Esophagus muscularis mucosa (tissue), 4 donors: Measurements from ENCODE around the gene EPHB2.

ENCODE experiments used
- EP300 ChIP-seq: sonication (generic); formaldehyde crosslinking; IDR thresholded peaks from one replicate; pipeline ENCODE4 v1.6.1; 2017; ENCODE audit warnings: antibody characterized with exemption
- POLR2A ChIP-seq: fragments of 450-650 bp; IDR thresholded peaks from one replicate; pipeline ENCODE4 v1.6.1; 2017; ENCODE audit warnings: antibody characterized with exemption, moderate library complexity, mild to moderate bottlenecking, low read depth
- POLR2AphosphoS5 ChIP-seq, 2 donors: sonication (generic); formaldehyde crosslinking; IDR thresholded peaks; one replicate each; pipeline ENCODE4 v1.6.1; 2017; ENCODE audit warnings: antibody characterized with exemption in 2 of 2
- TF ChIP-seq, protein P1 (sequence below), 3 experiments: fragments of 200-600 bp in 2 of 3; fragments of 450-650 bp in 1 of 3; sonication (generic) in 2 of 3; IDR thresholded peaks; one replicate each; pipeline ENCODE4 v1.5.1; 2017 to 2019; ENCODE audit warnings: antibody characterized with exemption in 3 of 3, mild to moderate bottlenecking in 2 of 3, moderate library complexity in 1 of 3

DNA sequence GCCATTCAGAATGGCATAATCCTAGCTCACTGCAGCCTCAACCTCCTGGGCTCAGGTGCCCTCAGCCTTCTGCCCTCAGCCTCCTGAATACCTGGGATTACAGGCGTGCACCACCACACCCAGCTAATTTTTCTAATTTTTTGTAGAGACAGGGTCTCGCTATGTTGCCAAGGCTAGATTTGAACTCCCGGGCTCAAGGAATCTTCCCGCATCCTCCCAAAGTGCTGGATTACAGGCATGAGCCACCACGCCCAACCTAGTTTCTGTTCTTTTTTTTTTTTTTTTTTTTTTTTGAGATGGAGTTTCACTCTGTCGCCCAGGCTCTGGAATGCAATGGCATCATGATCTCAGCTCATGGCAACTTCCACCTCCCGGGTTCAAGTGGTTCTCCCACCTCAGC, 153.1 kb downstream of the EPHB2 start:
- TF ChIP-seq, protein P1, sequence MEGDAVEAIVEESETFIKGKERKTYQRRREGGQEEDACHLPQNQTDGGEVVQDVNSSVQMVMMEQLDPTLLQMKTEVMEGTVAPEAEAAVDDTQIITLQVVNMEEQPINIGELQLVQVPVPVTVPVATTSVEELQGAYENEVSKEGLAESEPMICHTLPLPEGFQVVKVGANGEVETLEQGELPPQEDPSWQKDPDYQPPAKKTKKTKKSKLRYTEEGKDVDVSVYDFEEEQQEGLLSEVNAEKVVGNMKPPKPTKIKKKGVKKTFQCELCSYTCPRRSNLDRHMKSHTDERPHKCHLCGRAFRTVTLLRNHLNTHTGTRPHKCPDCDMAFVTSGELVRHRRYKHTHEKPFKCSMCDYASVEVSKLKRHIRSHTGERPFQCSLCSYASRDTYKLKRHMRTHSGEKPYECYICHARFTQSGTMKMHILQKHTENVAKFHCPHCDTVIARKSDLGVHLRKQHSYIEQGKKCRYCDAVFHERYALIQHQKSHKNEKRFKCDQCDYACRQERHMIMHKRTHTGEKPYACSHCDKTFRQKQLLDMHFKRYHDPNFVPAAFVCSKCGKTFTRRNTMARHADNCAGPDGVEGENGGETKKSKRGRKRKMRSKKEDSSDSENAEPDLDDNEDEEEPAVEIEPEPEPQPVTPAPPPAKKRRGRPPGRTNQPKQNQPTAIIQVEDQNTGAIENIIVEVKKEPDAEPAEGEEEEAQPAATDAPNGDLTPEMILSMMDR (IDR thresholded peaks at IDR 0.05) = no peak
- TF ChIP-seq POLR2A (no peak), EP300 (no peak), POLR2AphosphoS5 (IDR thresholded peaks at IDR 0.05) (no peak)
